Activated gamma-delta T cell (primary cell): ENCODE data around the gene NDN.
"Not testable (repeated sequence)": the region's sequence is repeated elsewhere in the genome, so short reads cannot be mapped to it uniquely, and the experiment has no call there.

Experiments used
- DNase-seq: peaks from one replicate; lab custom pipeline; 2025; lab: John Stamatoyannopoulos, UW
- total RNA-seq, 2 donors: gene quantifications; one replicate each; lab custom pipeline; 2026; lab: John Stamatoyannopoulos, UW

Gene NDN
- 0.41 to 1.5 reads per million in 2 donors for total RNA-seq

GRCh38 chr15:23687143-23687470, at the start of gene NDN:
Gene NDN, minus strand, starts transcription at chr15:23687305. Its CDS starts 88 bp downstream, at chr15:23687217.
- DNase-seq = no peak

- no peak for DNase-seq
Measured at GRCh38 chr15:23736033-23736673, 49.0 kb upstream of the NDN start.

- DNase-seq = no peak
Measured at GRCh38 chr15:23734862-23735261, 47.8 kb upstream of the NDN start.

GRCh38 chr15:23713874-23714656, 27.0 kb upstream of the NDN start:
- not testable (repeated sequence) for DNase-seq

GRCh38 chr15:23708332-23708731, 21.2 kb upstream of the NDN start:
- DNase-seq = no peak

GRCh38 chr15:23695282-23695681, 8.2 kb upstream of the NDN start:
- no peak for DNase-seq

GRCh38 chr15:23694592-23694991, 7.5 kb upstream of the NDN start:
- DNase-seq = no peak

- DNase-seq = no peak
Measured at GRCh38 chr15:23690450-23690852, 3.3 kb upstream of the NDN start.

- DNase-seq = no peak
Measured at GRCh38 chr15:23690015-23690414, 2.9 kb upstream of the NDN start.

- no peak for DNase-seq
Measured at GRCh38 chr15:23686466-23687142, 501 bp downstream of the NDN start.

- no peak for DNase-seq
Measured at GRCh38 chr15:23671481-23671880, 15.6 kb downstream of the NDN start.

- DNase-seq = no peak
Measured at GRCh38 chr15:23670970-23671369, 16.1 kb downstream of the NDN start.

GRCh38 chr15:23663232-23663631, 23.9 kb downstream of the NDN start:
- DNase-seq = no peak

GRCh38 chr15:23648920-23649515, 38.1 kb downstream of the NDN start:
- DNase-seq = no peak

- DNase-seq = no peak
Measured at GRCh38 chr15:23647421-23648370, 39.4 kb downstream of the NDN start, which contains the start of gene MAGEL2. Gene MAGEL2, minus strand, starts transcription at chr15:23647867. Its CDS starts 125 bp downstream, at chr15:23647742.

- DNase-seq = no peak
Measured at GRCh38 chr15:23647001-23647295, 40.2 kb downstream of the NDN start.

- DNase-seq = no peak
Measured at GRCh38 chr15:23646165-23647000, 40.7 kb downstream of the NDN start.

GRCh38 chr15:23645371-23646164, 41.5 kb downstream of the NDN start:
- no peak for DNase-seq

GRCh38 chr15:23644829-23645228, 42.3 kb downstream of the NDN start:
- no peak for DNase-seq
